C4-2B (cell line): Measurements from ENCODE around the gene EBP.

Experiments
- CTCF ChIP-seq: fragments of 450-650 bp; conservative IDR thresholded peaks from 2 replicates; pipeline ENCODE4 v1.5.1; 2017; ENCODE audit warnings: mild to moderate bottlenecking
- ZFX ChIP-seq: fragments of 450-650 bp; IDR thresholded peaks from 2 replicates; pipeline ENCODE4 v1.6.1; 2017

- no peak for TF ChIP-seq CTCF
- no peak for TF ChIP-seq ZFX
Measured at GRCh38 chrX:48496660-48497059, 24.9 kb upstream of the EBP start.
